Colonic mucosa (tissue), 4 donors: ENCODE data around the gene ZNF569. TPM values are rescaled to one million over a fixed set of nuclear protein-coding genes. Genes with fewer than 3 reads are reported as not detected.
"Not testable (repeated sequence)": the region's sequence is repeated elsewhere in the genome, so short reads cannot be mapped to it uniquely, and the experiment has no call there.

Experiments used
- DNase-seq: peaks from one replicate; pipeline ENCODE4 v3.0.0-alpha.2; 2020
- H3K27ac ChIP-seq: fragments of 200-600 bp; one replicate; pipeline ENCODE4 v1.8.0; 2021
- H3K27me3 ChIP-seq: fragments of 200-600 bp; one replicate; pipeline ENCODE4 v1.8.0; 2021
- H3K36me3 ChIP-seq: fragments of 200-600 bp; one replicate; pipeline ENCODE4 v1.8.0; 2021
- H3K4me1 ChIP-seq: fragments of 200-600 bp; one replicate; pipeline ENCODE4 v1.8.0; 2021; ENCODE audit warnings: mild to moderate bottlenecking
- H3K4me3 ChIP-seq: fragments of 200-600 bp; one replicate; pipeline ENCODE4 v1.8.0; 2021
- H3K9ac ChIP-seq, 2 donors: one replicate each; pipeline ENCODE4 v1.7.0; 2013; ENCODE audit warnings: control low read depth in 2 of 2, low read depth in 2 of 2, low read length in 2 of 2
- H3K9me3 ChIP-seq: fragments of 200-600 bp; one replicate; pipeline ENCODE4 v1.8.0; 2021
- intact Hi-C: fragments of 100-400 bp; cut with DNase I; formaldehyde crosslinking; loops from one replicate; pipeline ENCODE4 v1.14.1; 2022
- total RNA-seq, 2 donors: library from RNA; stranded (reverse); fragmentation: NEBNext Ultra II Directional in 1 of 2; extraction: Animal tissue kit (Norgen Biotek cat#: 25700) in 1 of 2; gene quantifications; one replicate each; pipeline ENCODE4 v1.2.1, GENCODE V29; 2021
- TF ChIP-seq, protein P1 (sequence below): fragments of 200-600 bp; IDR thresholded peaks from one replicate; pipeline ENCODE4 v1.8.0; 2022; ENCODE audit warnings: antibody characterized with exemption, mild to moderate bottlenecking
- donor health status: healthy.
- donor health status: DM: no; HTN: no; CAD: no.
- donor health status: DM: no; HTN: no; CAD: no.

The ZNF569 gene
- total RNA-seq, 2 donors from 2014 or later: 1.1 to 1.4 TPM

GRCh38 chr19:37389234-37389633, 78.0 kb downstream of the ZNF569 start:
- no peak overlapping the region for H3K4me3 ChIP-seq
- TF ChIP-seq, protein P1, sequence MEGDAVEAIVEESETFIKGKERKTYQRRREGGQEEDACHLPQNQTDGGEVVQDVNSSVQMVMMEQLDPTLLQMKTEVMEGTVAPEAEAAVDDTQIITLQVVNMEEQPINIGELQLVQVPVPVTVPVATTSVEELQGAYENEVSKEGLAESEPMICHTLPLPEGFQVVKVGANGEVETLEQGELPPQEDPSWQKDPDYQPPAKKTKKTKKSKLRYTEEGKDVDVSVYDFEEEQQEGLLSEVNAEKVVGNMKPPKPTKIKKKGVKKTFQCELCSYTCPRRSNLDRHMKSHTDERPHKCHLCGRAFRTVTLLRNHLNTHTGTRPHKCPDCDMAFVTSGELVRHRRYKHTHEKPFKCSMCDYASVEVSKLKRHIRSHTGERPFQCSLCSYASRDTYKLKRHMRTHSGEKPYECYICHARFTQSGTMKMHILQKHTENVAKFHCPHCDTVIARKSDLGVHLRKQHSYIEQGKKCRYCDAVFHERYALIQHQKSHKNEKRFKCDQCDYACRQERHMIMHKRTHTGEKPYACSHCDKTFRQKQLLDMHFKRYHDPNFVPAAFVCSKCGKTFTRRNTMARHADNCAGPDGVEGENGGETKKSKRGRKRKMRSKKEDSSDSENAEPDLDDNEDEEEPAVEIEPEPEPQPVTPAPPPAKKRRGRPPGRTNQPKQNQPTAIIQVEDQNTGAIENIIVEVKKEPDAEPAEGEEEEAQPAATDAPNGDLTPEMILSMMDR: no peak
- no peak overlapping the region for H3K9ac ChIP-seq
- no peak for DNase-seq
- H3K36me3 ChIP-seq: peaks cover 22% of the 10 kb centered on the region
- no peaks in the 10 kb centered on the region for H3K4me1 ChIP-seq
- no peak overlapping the region for H3K27ac ChIP-seq
- H3K9me3 ChIP-seq: peaks cover 17% of the 10 kb centered on the region
- H3K27me3 ChIP-seq: no peaks in the 10 kb centered on the region
- intact Hi-C loops: no loop called here

GRCh38 chr19:37370880-37371661, 96.2 kb downstream of the ZNF569 start, which contains the start of gene ZNF527:
ZNF527 (plus strand) TSS chr19:37371099; CDS start chr19:37374199, 3,100 bp downstream.
- H3K27me3 ChIP-seq: no peaks in the 10 kb centered on the region
- no peaks in the 10 kb centered on the region for H3K36me3 ChIP-seq
- H3K27ac ChIP-seq: peak within 1 kb of the TSS; percentile 85
- DNase-seq: peak; percentile 98
- peak within 1 kb of the TSS; percentile 60 to 73 for H3K9ac ChIP-seq
- no peaks in the 10 kb centered on the region for H3K9me3 ChIP-seq
- no peaks in the 10 kb centered on the region for H3K4me1 ChIP-seq
- H3K4me3 ChIP-seq: peak within 1 kb of the TSS; percentile 48
- intact Hi-C loops: no loop called here
- TF ChIP-seq, protein P1: no peak

GRCh38 chr19:37370386-37370879, 96.8 kb downstream of the ZNF569 start:
- peak overlapping the region; percentile 48 for H3K4me3 ChIP-seq
- H3K4me1 ChIP-seq, intact Hi-C loops, H3K36me3 ChIP-seq, DNase-seq, H3K9me3 ChIP-seq, H3K27me3 ChIP-seq: not testable (repeated sequence)
- H3K27ac ChIP-seq: peak overlapping the region; percentile 85
- H3K9ac ChIP-seq: peak overlapping the region; percentile 54 to 73

- intact Hi-C loops: no loop called here
- Histone ChIP-seq H3K36me3 (peaks cover 9% of the 10 kb centered on the region), H3K9me3 (no peaks in the 10 kb centered on the region)
Observed at GRCh38 chr19:37362733-37363132, 104.5 kb downstream of the ZNF569 start.

DNA sequence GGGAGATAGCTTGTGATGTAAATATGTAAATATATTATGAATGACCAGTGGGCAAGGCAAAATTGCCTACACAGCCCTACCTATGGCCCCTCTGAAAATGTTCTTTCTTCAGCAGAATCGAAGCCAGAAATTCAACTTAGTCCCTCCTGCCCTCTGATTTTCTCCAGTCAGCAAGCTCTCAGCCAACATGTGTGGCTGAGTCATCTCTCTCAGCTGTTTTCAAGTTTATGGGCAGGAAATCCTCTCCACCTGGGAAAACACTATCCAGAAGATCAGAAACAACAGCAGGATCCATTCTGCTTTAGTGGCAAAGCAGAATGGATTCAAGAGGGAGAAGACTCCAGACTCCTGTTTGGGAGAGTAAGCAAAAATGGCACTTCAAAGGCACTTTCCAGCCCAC, 105.2 kb downstream of the ZNF569 start:
- intact Hi-C loops: no loop called here
- no peak overlapping the region for H3K4me3 ChIP-seq
- H3K4me1 ChIP-seq: no peaks in the 10 kb centered on the region
- no peak overlapping the region for H3K9ac ChIP-seq
- no peak overlapping the region for H3K27ac ChIP-seq
- TF ChIP-seq, protein P1: no peak
- H3K27me3 ChIP-seq: no peaks in the 10 kb centered on the region
- no peaks in the 10 kb centered on the region for H3K9me3 ChIP-seq
- DNase-seq: no peak
- peaks cover 9% of the 10 kb centered on the region for H3K36me3 ChIP-seq

More at GRCh38 chr19:37362733-37363132, 104.5 kb downstream of the ZNF569 start:
- no peak for DNase-seq
- TF ChIP-seq, protein P1: no peak
- no peaks in the 10 kb centered on the region for H3K4me1 ChIP-seq
- H3K9ac ChIP-seq: no peak overlapping the region
- H3K27me3 ChIP-seq: no peaks in the 10 kb centered on the region
- H3K27ac ChIP-seq: no peak overlapping the region
- H3K4me3 ChIP-seq: no peak overlapping the region

Other genes starting within 250 kb of the ZNF569 start
- 1 to 10 TPM; 5.9 to 7.5 TPM for gene ZNF383, start 249.2 kb downstream of the ZNF569 start, total RNA-seq
- 1 to 10 TPM; 2.4 to 3.0 TPM for gene ZNF527, start 96.3 kb downstream of the ZNF569 start, total RNA-seq
- 1 to 10 TPM; 1.7 to 3.0 TPM for gene ZNF570, start 1.9 kb upstream of the ZNF569 start, total RNA-seq
- gene ZNF793, start 39.5 kb upstream of the ZNF569 start, total RNA-seq: 1 to 10 TPM; 1.6 to 2.9 TPM
- 1 to 10 TPM; 3.2 to 3.8 TPM for gene ZNF571, start 127.3 kb upstream of the ZNF569 start, total RNA-seq
- gene ZNF540, start 127.4 kb upstream of the ZNF569 start, total RNA-seq: 1 to 10 TPM in 1 of 2 donors, under 1 TPM in 1; 0.49 to 1.2 TPM
- gene ZFP30, start 188.0 kb upstream of the ZNF569 start, total RNA-seq: 1 to 10 TPM; 6.0 to 7.9 TPM